PC-3 (cell line): ENCODE data around the gene PGS1. TPM values are rescaled to one million over a fixed set of nuclear protein-coding genes. Genes with fewer than 3 reads are reported as not detected.

Experiments used
- ATAC-seq: fragments of 200-7000 bp; cut with Tn5 transposase; 2 replicates; pipeline ENCODE4 v1.9.1; 2020; ENCODE audit warnings: mild to moderate bottlenecking, moderate library complexity
- BruUV-seq: library from RNA; stranded (reverse); fragments of 400-500 nt; replicated peaks from 2 replicates; lab custom pipeline; 2021; lab: Mats Ljungman, UMichigan
- CTCF ChIA-PET: fragments of 300-600 bp; sonication (Branson Sonifier 250); formaldehyde crosslinking; loops from one replicate; lab custom pipeline; 2022; ENCODE audit warnings: antibody characterized with exemption; lab: Charles Lee
- POLR2A ChIA-PET: fragments of 300-600 bp; sonication (Branson Sonifier 250); formaldehyde crosslinking; loops from one replicate; lab custom pipeline; 2022; ENCODE audit warnings: antibody characterized with exemption; ENCODE audit not compliant: unreplicated experiment; lab: Charles Lee
- DNase-seq: peaks from one replicate; pipeline ENCODE4 v3.0.0-alpha.2; 2015
- H2AFZ ChIP-seq: fragments of 300-600 bp; sonication (generic); 2 replicates; pipeline ENCODE4 v1.6.0; 2016; ENCODE audit warnings: antibody characterized with exemption, low read length
- H3F3A ChIP-seq: fragments of 300-600 bp; sonication (generic); one replicate; pipeline ENCODE4 v1.6.0; 2017; ENCODE audit warnings: antibody characterized with exemption, low read length, control low read depth, mild to moderate bottlenecking; ENCODE audit not compliant: unreplicated experiment
- H3K27ac ChIP-seq: fragments of 300-600 bp; sonication (generic); 2 replicates; pipeline ENCODE4 v1.5.1; 2016; ENCODE audit warnings: mild to moderate bottlenecking, low read length
- H3K27me3 ChIP-seq: fragments of 300-600 bp; sonication (generic); 2 replicates; pipeline ENCODE4 v1.6.1; 2016; ENCODE audit warnings: low read length, mixed read lengths
- H3K36me3 ChIP-seq: fragments of 300-600 bp; sonication (generic); 2 replicates; pipeline ENCODE4 v1.6.1; 2016; ENCODE audit warnings: low read depth, mixed run types, low read length, mixed read lengths
- H3K4me1 ChIP-seq: fragments of 300-600 bp; sonication (generic); 2 replicates; pipeline ENCODE4 v1.5.1; 2016; ENCODE audit warnings: low read length; ENCODE audit not compliant: insufficient read depth
- H3K4me2 ChIP-seq: fragments of 300-600 bp; sonication (generic); 2 replicates; pipeline ENCODE4 v1.6.0; 2016; ENCODE audit warnings: low read length
- H3K4me3 ChIP-seq: fragments of 300-600 bp; sonication (generic); 2 replicates; pipeline ENCODE4 v1.5.1; 2016; ENCODE audit warnings: mild to moderate bottlenecking, low read length, mixed read lengths
- H3K79me2 ChIP-seq: fragments of 300-600 bp; sonication (generic); 2 replicates; pipeline ENCODE4 v1.6.1; 2017; ENCODE audit warnings: low read length, mixed read lengths
- H3K9ac ChIP-seq: fragments of 300-600 bp; sonication (generic); 2 replicates; pipeline ENCODE4 v1.6.0; 2016; ENCODE audit warnings: mild to moderate bottlenecking, low read length
- H3K9me2 ChIP-seq: fragments of 300-600 bp; sonication (generic); replicated peaks from 2 replicates; pipeline ENCODE4 v1.6.1; 2016; ENCODE audit warnings: mixed run types, low read length, mixed read lengths
- H3K9me3 ChIP-seq: fragments of 300-600 bp; sonication (generic); 2 replicates; pipeline ENCODE4 v1.6.1; 2016; ENCODE audit warnings: low read length, mixed read lengths
- H4K20me1 ChIP-seq: fragments of 300-600 bp; sonication (generic); 2 replicates; pipeline ENCODE4 v1.6.1; 2016; ENCODE audit warnings: low read length, mixed read lengths
- CTCF ChIP-seq: fragments of 300-600 bp; sonication (generic); conservative IDR thresholded peaks from 2 replicates; pipeline ENCODE4 v1.5.1; 2017; ENCODE audit warnings: antibody characterized with exemption, low read depth, mild to moderate bottlenecking, low read length
- EZH2 ChIP-seq: fragments of 300-600 bp; sonication (generic); IDR thresholded peaks from one replicate; pipeline ENCODE4 v1.6.1; 2017; ENCODE audit warnings: antibody characterized with exemption, mild to moderate bottlenecking, low read length; ENCODE audit not compliant: unreplicated experiment
- EZH2phosphoT487 ChIP-seq: fragments of 300-600 bp; sonication (generic); IDR thresholded peaks from 2 replicates; pipeline ENCODE4 v1.6.1; 2018; ENCODE audit warnings: mild to moderate bottlenecking, antibody characterized with exemption, low read length, borderline replicate concordance
- intact Hi-C: fragments of 100-400 bp; cut with micrococcal nuclease; formaldehyde crosslinking; loops from 2 replicates; pipeline ENCODE4 v1.9.0; 2023
- total RNA-seq: library from RNA; depleted of rRNA; stranded (reverse); fragments of >200 nt; gene quantifications from 2 replicates; pipeline ENCODE4 v1.2.3, GENCODE V29; 2014

Gene PGS1
- total RNA-seq, 1 experiment from 2014 or later, result 47.0 TPM

- no peaks in the 10 kb centered on the region for H3K79me2 ChIP-seq
- POLR2A ChIA-PET, result no interaction called here
- TF ChIP-seq EZH2 (no peak), CTCF (no peak), EZH2phosphoT487 (no peak)
- no peak overlapping the region for H3K4me3 ChIP-seq
- ATAC-seq (no peak), DNase-seq (no peak)
- H3K9me3 ChIP-seq, result no peaks in the 10 kb centered on the region
- no TSS peak for BruUV-seq
- no peaks in the 10 kb centered on the region for H3K4me1 ChIP-seq
- H3K27ac ChIP-seq, result no peak overlapping the region
- no peak overlapping the region for H3K9ac ChIP-seq
- H3K27me3 ChIP-seq, result no peaks in the 10 kb centered on the region
- CTCF ChIA-PET, result no interaction called here
- intact Hi-C loops, result no loop called here
- H3F3A ChIP-seq, result no peaks in the 10 kb centered on the region
- H4K20me1 ChIP-seq, result no peaks in the 10 kb centered on the region
- no peak overlapping the region for H2AFZ ChIP-seq
- H3K36me3 ChIP-seq, result no peaks in the 10 kb centered on the region
- no peak overlapping the region for H3K4me2 ChIP-seq
- no peaks in the 10 kb centered on the region for H3K9me2 ChIP-seq
These were observed 89.9 kb downstream of the PGS1 start for GRCh38 chr17:78468366-78468765.

GRCh38 chr17:78469443-78469842 is 91.0 kb downstream of the PGS1 start:
- H4K20me1 ChIP-seq, result no peaks in the 10 kb centered on the region
- H3K4me2 ChIP-seq, result no peak overlapping the region
- no peak overlapping the region for H3K9ac ChIP-seq
- H3K36me3 ChIP-seq, result no peaks in the 10 kb centered on the region
- no TSS peak for BruUV-seq
- H3F3A ChIP-seq, result no peaks in the 10 kb centered on the region
- CTCF ChIA-PET, result no interaction called here
- H2AFZ ChIP-seq, result no peak overlapping the region
- no peaks in the 10 kb centered on the region for H3K4me1 ChIP-seq
- no peak for DNase-seq
- ATAC-seq, result no peak
- H3K79me2 ChIP-seq, result no peaks in the 10 kb centered on the region
- no peak overlapping the region for H3K4me3 ChIP-seq
- TF ChIP-seq EZH2 (no peak), EZH2phosphoT487 (no peak), CTCF (no peak)
- POLR2A ChIA-PET, result no interaction called here
- H3K9me3 ChIP-seq, result no peaks in the 10 kb centered on the region
- intact Hi-C loops, result no loop called here
- H3K9me2 ChIP-seq, result no peaks in the 10 kb centered on the region
- H3K27ac ChIP-seq, result no peak overlapping the region
- H3K27me3 ChIP-seq, result peaks cover 4% of the 10 kb centered on the region; the same call in 1 of the 2 replicates

GRCh38 chr17:78471635-78472034 is 93.2 kb downstream of the PGS1 start:
- ATAC-seq (no peak), DNase-seq (no peak)
- ChIA-PET CTCF (no interaction called here), POLR2A (no interaction called here)
- no peak for TF ChIP-seq CTCF
- no peak for TF ChIP-seq EZH2phosphoT487
- no peak for TF ChIP-seq EZH2
- H3K4me3 ChIP-seq, result no peak overlapping the region
- no peaks in the 10 kb centered on the region for H4K20me1 ChIP-seq
- no peaks in the 10 kb centered on the region for H3K79me2 ChIP-seq
- H3K9me3 ChIP-seq, result no peaks in the 10 kb centered on the region
- H3K27ac ChIP-seq, result no peak overlapping the region
- H3K9me2 ChIP-seq, result no peaks in the 10 kb centered on the region
- peaks cover 9% of the 10 kb centered on the region; the same call in 1 of the 2 replicates for H3K27me3 ChIP-seq
- H3F3A ChIP-seq, result no peaks in the 10 kb centered on the region
- H2AFZ ChIP-seq, result no peak overlapping the region
- intact Hi-C loops, result no loop called here
- H3K4me2 ChIP-seq, result no peak overlapping the region
- BruUV-seq, result no TSS peak
- no peak overlapping the region for H3K9ac ChIP-seq
- H3K4me1 ChIP-seq, result no peaks in the 10 kb centered on the region
- H3K36me3 ChIP-seq, result no peaks in the 10 kb centered on the region
